HG03103 (cell line): Measurements from ENCODE around the gene POU6F1.
"Not testable (repeated sequence)": the region's sequence is repeated elsewhere in the genome, so short reads cannot be mapped to it uniquely, and the experiment has no call there.

ENCODE experiments used
- ATAC-seq: cut with Tn5 transposase; IDR thresholded peaks from one replicate; pipeline ENCODE4 v1.9.1; 2021; ENCODE audit warnings: low read depth; ENCODE audit not compliant: unreplicated experiment

The POU6F1 gene

GRCh38 chr12:51229116-51229809 is 11.4 kb upstream of the POU6F1 start:
- no peak for ATAC-seq

- ATAC-seq, result no peak
Measured at GRCh38 chr12:51227962-51228361, 10.1 kb upstream of the POU6F1 start.

DNA sequence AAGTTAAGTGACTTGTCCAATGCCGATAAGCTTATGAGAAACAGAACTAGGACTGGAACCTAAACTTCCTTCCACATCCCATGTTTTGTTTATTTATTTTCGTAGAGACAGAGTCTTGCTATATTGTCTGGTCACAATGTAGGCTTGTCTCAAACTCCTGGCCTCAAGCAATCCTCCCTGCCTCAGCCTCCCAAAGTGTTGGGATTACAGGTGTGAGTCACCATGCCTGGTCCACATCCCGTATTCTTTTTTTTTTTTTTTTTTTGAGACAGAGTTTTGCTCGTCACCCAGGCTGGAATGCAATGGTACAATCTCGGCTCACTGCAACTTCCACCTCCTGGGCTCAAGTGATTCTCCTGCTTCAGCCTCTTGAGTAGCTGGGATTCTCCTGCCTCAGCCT is 9.2 kb upstream of the POU6F1 start:
- ATAC-seq, result not testable (repeated sequence)

DNA sequence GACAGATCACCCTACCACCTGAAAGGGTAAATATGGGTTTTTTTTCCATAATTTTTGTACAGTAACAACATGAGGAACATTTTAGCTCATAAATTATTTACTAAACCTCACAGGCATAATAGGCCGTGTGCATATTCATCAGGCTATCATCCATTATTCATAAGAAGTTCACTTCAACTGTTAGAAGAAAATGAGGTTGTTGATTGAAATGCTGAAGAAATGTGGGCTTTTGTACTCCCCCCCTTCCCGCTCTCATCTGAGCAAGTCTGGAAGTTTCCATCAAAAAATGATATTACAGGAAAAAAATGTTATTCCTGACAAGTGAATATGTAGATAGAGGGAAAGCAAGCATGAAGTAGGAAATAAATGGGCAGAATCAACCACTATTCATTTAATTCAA is 7.9 kb upstream of the POU6F1 start:
- ATAC-seq, result no peak

GRCh38 chr12:51225234-51225633 is 7.4 kb upstream of the POU6F1 start:
- no peak for ATAC-seq

DNA sequence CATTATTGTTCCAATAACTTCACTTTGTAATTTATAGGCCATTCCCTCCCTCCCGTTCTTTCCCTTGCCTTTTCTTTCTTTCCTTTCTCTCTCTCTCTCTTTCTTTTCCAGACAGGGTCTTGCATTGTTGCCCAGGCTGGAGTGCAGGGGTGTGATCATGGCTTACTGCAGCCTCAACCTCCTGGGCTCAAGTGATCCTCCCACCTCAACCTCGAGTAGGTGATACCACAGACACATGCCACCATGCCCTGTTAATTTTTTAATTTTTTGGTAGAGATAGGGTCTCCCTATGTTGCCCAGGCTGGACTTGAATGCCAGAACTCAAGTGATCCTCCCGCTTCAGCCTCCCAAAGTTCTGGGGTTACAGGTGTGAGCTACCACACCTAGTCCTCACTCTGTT is 6.8 kb upstream of the POU6F1 start:
- no peak for ATAC-seq

- ATAC-seq, result no peak
Measured at GRCh38 chr12:51222461-51222860, 4.6 kb upstream of the POU6F1 start.

- ATAC-seq, result not testable (repeated sequence)
Measured at GRCh38 chr12:51219857-51220256, 2.0 kb upstream of the POU6F1 start.

- ATAC-seq, result no peak
Measured at GRCh38 chr12:51219322-51219721, 1.5 kb upstream of the POU6F1 start.

DNA sequence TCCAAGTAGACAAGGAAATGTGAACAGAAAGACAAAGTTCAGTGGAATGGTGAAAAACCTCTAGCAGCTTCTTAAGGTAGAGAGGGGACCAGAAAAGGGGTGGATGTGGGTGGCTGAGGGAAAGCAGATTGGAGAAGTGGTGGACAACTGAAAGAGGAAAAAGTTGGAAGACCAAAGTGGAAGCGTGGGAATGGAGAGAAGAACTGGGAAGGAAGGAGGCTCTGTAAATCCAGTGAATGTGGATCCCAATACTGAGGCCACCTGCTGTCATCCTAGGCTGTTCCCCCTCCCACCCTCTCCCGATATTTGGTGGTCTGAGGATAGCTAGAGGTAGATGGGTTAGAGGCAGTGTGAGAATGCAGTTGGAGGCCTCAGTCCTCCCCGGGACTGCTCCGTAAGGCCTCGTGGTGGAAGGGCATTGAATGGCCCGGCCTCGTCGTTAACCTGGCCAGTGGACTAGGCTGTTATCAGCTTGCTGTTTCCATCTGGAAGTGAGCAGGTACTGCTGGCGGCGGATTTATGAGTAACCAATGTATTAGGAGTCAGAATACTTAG is 822 bp upstream of the POU6F1 start:
- ATAC-seq, result no peak

DNA sequence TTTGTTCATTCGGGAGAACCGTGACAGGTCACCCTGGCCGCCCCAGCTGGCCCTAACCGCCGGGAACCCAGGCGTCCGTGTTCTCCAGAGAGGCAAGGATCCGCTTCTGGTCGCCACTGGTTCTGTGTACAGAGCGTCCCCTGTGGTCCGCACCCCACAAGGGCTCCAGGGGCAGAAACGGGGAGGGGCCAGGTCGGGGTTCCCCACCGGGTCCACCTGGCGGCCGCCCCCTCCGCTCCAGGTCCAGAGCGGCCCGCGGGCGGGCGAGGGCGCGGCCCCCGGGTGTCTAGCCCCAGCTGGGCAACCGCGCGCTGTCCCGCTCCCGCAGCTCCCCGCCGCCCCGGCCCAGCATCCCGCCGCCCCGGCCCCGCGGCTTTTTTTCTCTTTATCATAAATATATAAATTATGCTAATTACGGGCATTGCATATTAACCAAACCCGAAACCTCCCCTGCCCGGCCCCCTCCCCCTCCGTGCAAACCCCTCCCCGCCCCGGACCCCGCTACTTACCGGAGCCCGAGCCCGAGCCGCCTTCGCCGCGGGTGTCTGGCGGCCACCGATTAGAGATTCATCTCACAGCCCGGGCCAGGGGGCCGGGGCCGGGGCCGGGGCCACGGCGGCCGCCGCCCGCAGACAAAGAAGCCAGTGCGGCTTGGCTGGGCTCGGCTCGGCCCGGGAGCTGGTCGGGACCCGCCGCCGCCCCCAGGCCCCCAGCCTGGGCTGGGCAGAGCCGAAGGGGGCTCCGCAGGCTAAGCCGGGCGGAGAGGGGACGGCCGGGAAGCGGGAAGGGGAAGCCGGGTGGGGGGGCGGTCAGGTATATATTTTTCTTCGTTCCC is 512 bp downstream of the POU6F1 start:
- peak; percentile 31 for ATAC-seq

- ATAC-seq, result no peak
Measured at GRCh38 chr12:51216642-51217041, 1.2 kb downstream of the POU6F1 start.

- no peak for ATAC-seq
Measured at GRCh38 chr12:51214895-51215294, 3.0 kb downstream of the POU6F1 start.

DNA sequence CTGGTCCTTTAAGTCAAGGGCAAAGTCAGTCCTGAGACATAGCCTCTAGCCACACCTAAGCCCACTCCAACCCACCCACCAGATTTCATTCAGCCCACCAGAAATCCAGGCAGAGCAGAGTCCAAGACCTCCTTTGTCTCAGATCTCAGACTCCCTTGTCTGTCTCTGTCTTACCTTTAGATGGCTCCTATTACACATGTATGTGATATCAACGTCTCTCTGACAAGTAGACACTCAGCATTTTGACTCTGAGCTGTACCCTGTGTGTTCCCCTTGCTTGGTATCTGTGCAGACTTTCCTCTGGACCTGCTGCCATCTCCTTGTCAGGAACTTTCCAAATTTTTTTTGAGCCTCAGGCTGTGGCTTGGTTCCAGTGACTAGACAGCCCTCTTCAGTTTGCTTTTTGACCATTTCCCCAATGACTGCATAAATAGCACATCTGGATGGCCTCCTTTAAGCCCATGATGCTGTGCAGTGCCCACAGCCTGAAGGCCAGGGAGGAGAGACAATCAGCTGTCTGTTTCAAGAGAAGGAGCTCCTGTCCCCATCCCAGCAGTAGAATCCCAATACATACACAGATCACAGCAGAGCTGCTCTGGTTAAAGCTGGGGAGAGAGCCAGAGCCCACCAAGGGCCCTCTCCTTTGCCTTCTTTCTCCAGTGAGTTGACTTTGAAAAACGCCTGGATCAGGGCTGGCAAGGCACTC is 7.0 kb downstream of the POU6F1 start:
- no peak for ATAC-seq

GRCh38 chr12:51209259-51209658 is 8.6 kb downstream of the POU6F1 start:
- ATAC-seq, result no peak

GRCh38 chr12:51208016-51208660 is 9.7 kb downstream of the POU6F1 start:
- ATAC-seq, result no peak

DNA sequence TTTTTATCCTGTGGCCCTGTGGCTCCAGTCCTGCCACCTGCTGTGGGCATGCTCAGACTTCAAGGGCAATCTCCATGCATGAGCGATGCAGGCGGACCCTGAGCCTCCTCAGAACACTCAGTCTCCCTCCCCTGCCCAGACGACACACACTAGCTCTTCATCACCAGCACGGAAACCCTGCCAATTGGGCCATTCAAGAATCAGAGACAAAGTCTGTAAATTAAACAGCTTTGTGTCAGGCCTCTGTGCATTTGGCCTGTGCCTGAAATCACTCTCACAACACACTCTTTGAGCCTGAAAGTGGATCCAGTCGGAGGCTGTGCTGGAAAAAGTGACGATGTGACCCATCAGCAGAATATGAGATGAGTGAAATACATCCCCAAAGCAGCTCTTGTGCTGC is 12.5 kb downstream of the POU6F1 start:
- ATAC-seq, result no peak

DNA sequence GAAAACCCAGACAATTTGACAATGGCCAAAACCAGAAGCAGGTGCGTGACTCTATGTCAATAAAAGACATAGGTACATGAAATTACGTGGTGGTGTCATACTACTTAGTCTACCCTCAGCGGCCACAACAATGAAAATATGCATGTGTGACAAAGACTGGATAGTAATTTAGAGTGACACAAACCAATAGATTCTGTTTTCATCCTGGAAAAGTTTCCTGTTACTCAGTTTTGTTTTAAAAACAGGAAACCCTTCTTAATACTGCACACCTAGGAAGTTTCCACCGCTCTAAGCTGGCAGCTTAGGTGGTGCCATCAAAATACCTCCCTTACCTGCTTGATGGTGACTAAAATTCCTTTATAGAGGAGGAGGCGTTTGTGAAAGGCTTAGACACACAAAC is 15.1 kb downstream of the POU6F1 start:
- no peak for ATAC-seq

DNA sequence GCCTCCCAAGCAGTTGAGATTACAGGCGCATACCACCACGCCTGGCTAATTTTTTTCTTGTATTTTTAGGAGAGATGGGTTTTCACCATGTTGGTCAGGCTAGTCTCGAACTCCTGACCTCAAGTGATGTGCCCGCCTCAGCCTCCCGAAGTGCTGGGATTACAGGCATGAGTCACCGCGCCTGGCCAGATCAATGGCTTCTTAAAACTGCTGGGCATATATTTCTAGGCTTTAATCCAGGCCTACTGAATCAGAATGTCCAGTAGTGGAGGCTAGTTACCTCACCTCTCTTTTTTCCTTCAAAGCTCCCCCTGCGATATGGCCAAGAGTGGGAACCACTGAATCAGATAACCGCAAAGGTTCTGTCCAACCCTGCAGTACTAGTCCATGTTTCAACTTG is 17.1 kb downstream of the POU6F1 start:
- ATAC-seq, result no peak

DNA sequence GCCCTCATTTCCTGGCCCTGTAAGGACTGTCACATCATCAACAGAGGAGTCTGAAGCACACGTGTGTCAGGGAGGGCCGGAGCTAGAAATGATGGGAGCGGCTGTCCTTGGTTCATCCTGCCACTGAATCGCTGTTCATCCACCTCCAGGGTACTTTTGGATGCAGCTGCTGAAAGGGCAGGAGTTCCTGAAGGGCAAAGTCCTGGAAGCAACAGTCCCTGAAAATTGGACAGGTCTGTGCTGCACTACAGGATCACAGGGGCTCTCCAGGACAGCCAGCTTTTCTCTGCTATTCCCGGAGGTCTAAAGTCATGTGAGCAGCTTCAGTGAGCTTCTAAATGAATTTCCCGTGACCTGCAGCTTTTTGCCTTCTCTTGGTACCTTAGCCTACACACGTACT is 17.7 kb downstream of the POU6F1 start:
- no peak for ATAC-seq
